ENCODE measurements around the gene CTIF.
A peak's percentile ranks its signal among the peaks of the same experiment; 100 is the strongest.

CTIF gene

GRCh38 chr18:48552130-48552529, 13.3 kb downstream of the CTIF start:
- H3K9ac ChIP-seq (ENCODE audit: low read length in 2 of 2) = no peak overlapping the region
- H3K27me3 ChIP-seq (ENCODE audit: control insufficient read depth in 1 of 2, insufficient read depth in 2 of 2, low read length in 2 of 2) = no peaks in the 10 kb centered on the region
- H3K36me3 ChIP-seq (ENCODE audit: control insufficient read depth in 2 of 2, insufficient read depth in 2 of 2, low read length in 2 of 2) = peaks cover 0 to 4% of the 10 kb centered on the region in 2 donors
- H3K4me1 ChIP-seq (ENCODE audit: control insufficient read depth, insufficient read depth, low read length) = peaks cover 52% of the 10 kb centered on the region
- no peak overlapping the region for H3K4me3 ChIP-seq (ENCODE audit: low read length in 2 of 2)
- H3K9me3 ChIP-seq (ENCODE audit: control insufficient read depth in 2 of 2, low read length in 2 of 2) = no peaks in the 10 kb centered on the region
- no peak overlapping the region for H3K27ac ChIP-seq (ENCODE audit: low read length)

- no peak overlapping the region for H3K4me3 ChIP-seq (ENCODE audit: low read length in 2 of 2)
- no peak overlapping the region for H3K27ac ChIP-seq (ENCODE audit: low read length)
- H3K9me3 ChIP-seq (ENCODE audit: control insufficient read depth in 2 of 2, low read length in 2 of 2) = no peaks in the 10 kb centered on the region
- H3K4me1 ChIP-seq (ENCODE audit: control insufficient read depth, insufficient read depth, low read length) = peaks cover 46% of the 10 kb centered on the region
- H3K9ac ChIP-seq (ENCODE audit: low read length in 2 of 2) = no peak overlapping the region
- H3K27me3 ChIP-seq (ENCODE audit: control insufficient read depth in 1 of 2, insufficient read depth in 2 of 2, low read length in 2 of 2) = no peaks in the 10 kb centered on the region
- peaks cover 0 to 4% of the 10 kb centered on the region in 2 donors for H3K36me3 ChIP-seq (ENCODE audit: control insufficient read depth in 2 of 2, insufficient read depth in 2 of 2, low read length in 2 of 2)
Observed at GRCh38 chr18:48553236-48553635, 14.4 kb downstream of the CTIF start.

- Histone ChIP-seq H3K4me3 (ENCODE audit: low read length in 2 of 2) (no peak overlapping the region), H3K36me3 (ENCODE audit: control insufficient read depth in 2 of 2, insufficient read depth in 2 of 2, low read length in 2 of 2) (peaks cover 0 to 6% of the 10 kb centered on the region in 2 donors), H3K4me1 (ENCODE audit: control insufficient read depth, insufficient read depth, low read length) (peaks cover 38% of the 10 kb centered on the region), H3K27ac (ENCODE audit: low read length) (peak overlapping the region; percentile 31), H3K9ac (ENCODE audit: low read length in 2 of 2) (no peak overlapping the region), H3K9me3 (ENCODE audit: control insufficient read depth in 2 of 2, low read length in 2 of 2) (peaks cover 0 to 4% of the 10 kb centered on the region in 2 donors), H3K27me3 (ENCODE audit: control insufficient read depth in 1 of 2, insufficient read depth in 2 of 2, low read length in 2 of 2) (no peaks in the 10 kb centered on the region)
Observed at GRCh38 chr18:48554610-48555400, 16.0 kb downstream of the CTIF start.

GRCh38 chr18:48555465-48555995, 16.7 kb downstream of the CTIF start:
- H3K9ac ChIP-seq (ENCODE audit: low read length in 2 of 2) = peak overlapping the region in 1 of 2 donors; percentile 18
- H3K4me1 ChIP-seq (ENCODE audit: control insufficient read depth, insufficient read depth, low read length) = peaks cover 35% of the 10 kb centered on the region
- H3K27me3 ChIP-seq (ENCODE audit: control insufficient read depth in 1 of 2, insufficient read depth in 2 of 2, low read length in 2 of 2) = no peaks in the 10 kb centered on the region
- H3K9me3 ChIP-seq (ENCODE audit: control insufficient read depth in 2 of 2, low read length in 2 of 2) = peaks cover 0 to 4% of the 10 kb centered on the region in 2 donors
- peak overlapping the region; percentile 31 for H3K27ac ChIP-seq (ENCODE audit: low read length)
- H3K36me3 ChIP-seq (ENCODE audit: control insufficient read depth in 2 of 2, insufficient read depth in 2 of 2, low read length in 2 of 2) = peaks cover 0 to 6% of the 10 kb centered on the region in 2 donors
- H3K4me3 ChIP-seq (ENCODE audit: low read length in 2 of 2) = no peak overlapping the region

GRCh38 chr18:48557640-48558174, 18.9 kb downstream of the CTIF start:
- Histone ChIP-seq H3K36me3 (ENCODE audit: control insufficient read depth in 2 of 2, insufficient read depth in 2 of 2, low read length in 2 of 2) (peaks cover 0 to 6% of the 10 kb centered on the region in 2 donors), H3K4me1 (ENCODE audit: control insufficient read depth, insufficient read depth, low read length) (peaks cover 42% of the 10 kb centered on the region), H3K9ac (ENCODE audit: low read length in 2 of 2) (no peak overlapping the region), H3K9me3 (ENCODE audit: control insufficient read depth in 2 of 2, low read length in 2 of 2) (peaks cover 0 to 4% of the 10 kb centered on the region in 2 donors), H3K4me3 (ENCODE audit: low read length in 2 of 2) (no peak overlapping the region), H3K27me3 (ENCODE audit: control insufficient read depth in 1 of 2, insufficient read depth in 2 of 2, low read length in 2 of 2) (no peaks in the 10 kb centered on the region), H3K27ac (ENCODE audit: low read length) (peak overlapping the region; percentile 60)

- no peak overlapping the region for H3K27ac ChIP-seq (ENCODE audit: low read length)
- no peak overlapping the region for H3K9ac ChIP-seq (ENCODE audit: low read length in 2 of 2)
- peaks cover 47% of the 10 kb centered on the region for H3K4me1 ChIP-seq (ENCODE audit: control insufficient read depth, insufficient read depth, low read length)
- peaks cover 0 to 6% of the 10 kb centered on the region in 2 donors for H3K36me3 ChIP-seq (ENCODE audit: control insufficient read depth in 2 of 2, insufficient read depth in 2 of 2, low read length in 2 of 2)
- H3K27me3 ChIP-seq (ENCODE audit: control insufficient read depth in 1 of 2, insufficient read depth in 2 of 2, low read length in 2 of 2) = no peaks in the 10 kb centered on the region
- H3K4me3 ChIP-seq (ENCODE audit: low read length in 2 of 2) = no peak overlapping the region
- peaks cover 0 to 4% of the 10 kb centered on the region in 2 donors for H3K9me3 ChIP-seq (ENCODE audit: control insufficient read depth in 2 of 2, low read length in 2 of 2)
Observed at GRCh38 chr18:48558248-48558647, 19.4 kb downstream of the CTIF start.

- Histone ChIP-seq H3K36me3 (ENCODE audit: control insufficient read depth in 2 of 2, insufficient read depth in 2 of 2, low read length in 2 of 2) (peaks cover 0 to 4% of the 10 kb centered on the region in 2 donors), H3K27ac (ENCODE audit: low read length) (no peak overlapping the region), H3K4me3 (ENCODE audit: low read length in 2 of 2) (no peak overlapping the region), H3K9ac (ENCODE audit: low read length in 2 of 2) (no peak overlapping the region), H3K4me1 (ENCODE audit: control insufficient read depth, insufficient read depth, low read length) (peaks cover 31% of the 10 kb centered on the region), H3K27me3 (ENCODE audit: control insufficient read depth in 1 of 2, insufficient read depth in 2 of 2, low read length in 2 of 2) (no peaks in the 10 kb centered on the region), H3K9me3 (ENCODE audit: control insufficient read depth in 2 of 2, low read length in 2 of 2) (peaks cover 0 to 4% of the 10 kb centered on the region in 2 donors)
Observed at GRCh38 chr18:48560491-48560890, 21.7 kb downstream of the CTIF start.

- Histone ChIP-seq H3K9ac (ENCODE audit: low read length in 2 of 2) (no peak overlapping the region), H3K4me1 (ENCODE audit: control insufficient read depth, insufficient read depth, low read length) (peaks cover 21% of the 10 kb centered on the region), H3K27ac (ENCODE audit: low read length) (no peak overlapping the region), H3K27me3 (ENCODE audit: control insufficient read depth in 1 of 2, insufficient read depth in 2 of 2, low read length in 2 of 2) (no peaks in the 10 kb centered on the region), H3K4me3 (ENCODE audit: low read length in 2 of 2) (no peak overlapping the region), H3K36me3 (ENCODE audit: control insufficient read depth in 2 of 2, insufficient read depth in 2 of 2, low read length in 2 of 2) (peaks cover 0 to 2% of the 10 kb centered on the region in 2 donors), H3K9me3 (ENCODE audit: control insufficient read depth in 2 of 2, low read length in 2 of 2) (peaks cover 0 to 4% of the 10 kb centered on the region in 2 donors)
Observed at GRCh38 chr18:48562075-48562474, 23.2 kb downstream of the CTIF start.

- Histone ChIP-seq H3K9me3 (ENCODE audit: control insufficient read depth in 2 of 2, low read length in 2 of 2) (peaks cover 0 to 4% of the 10 kb centered on the region in 2 donors), H3K27ac (ENCODE audit: low read length) (no peak overlapping the region), H3K9ac (ENCODE audit: low read length in 2 of 2) (no peak overlapping the region), H3K27me3 (ENCODE audit: control insufficient read depth in 1 of 2, insufficient read depth in 2 of 2, low read length in 2 of 2) (no peaks in the 10 kb centered on the region), H3K36me3 (ENCODE audit: control insufficient read depth in 2 of 2, insufficient read depth in 2 of 2, low read length in 2 of 2) (peaks cover 0 to 2% of the 10 kb centered on the region in 2 donors), H3K4me1 (ENCODE audit: control insufficient read depth, insufficient read depth, low read length) (peaks cover 18% of the 10 kb centered on the region), H3K4me3 (ENCODE audit: low read length in 2 of 2) (no peak overlapping the region)
Observed at GRCh38 chr18:48563027-48563426, 24.2 kb downstream of the CTIF start.

- H3K9me3 ChIP-seq (ENCODE audit: control insufficient read depth in 2 of 2, low read length in 2 of 2) = peaks cover 0 to 4% of the 10 kb centered on the region in 2 donors
- peaks cover 0 to 2% of the 10 kb centered on the region in 2 donors for H3K36me3 ChIP-seq (ENCODE audit: control insufficient read depth in 2 of 2, insufficient read depth in 2 of 2, low read length in 2 of 2)
- H3K9ac ChIP-seq (ENCODE audit: low read length in 2 of 2) = no peak overlapping the region
- no peak overlapping the region for H3K4me3 ChIP-seq (ENCODE audit: low read length in 2 of 2)
- H3K4me1 ChIP-seq (ENCODE audit: control insufficient read depth, insufficient read depth, low read length) = peaks cover 18% of the 10 kb centered on the region
- H3K27me3 ChIP-seq (ENCODE audit: control insufficient read depth in 1 of 2, insufficient read depth in 2 of 2, low read length in 2 of 2) = no peaks in the 10 kb centered on the region
- no peak overlapping the region for H3K27ac ChIP-seq (ENCODE audit: low read length)
Observed at GRCh38 chr18:48564139-48564538, 25.3 kb downstream of the CTIF start.

- Histone ChIP-seq H3K27me3 (ENCODE audit: control insufficient read depth in 1 of 2, insufficient read depth in 2 of 2, low read length in 2 of 2) (no peaks in the 10 kb centered on the region), H3K4me1 (ENCODE audit: control insufficient read depth, insufficient read depth, low read length) (peaks cover 21% of the 10 kb centered on the region), H3K9me3 (ENCODE audit: control insufficient read depth in 2 of 2, low read length in 2 of 2) (no peaks in the 10 kb centered on the region), H3K27ac (ENCODE audit: low read length) (no peak overlapping the region), H3K36me3 (ENCODE audit: control insufficient read depth in 2 of 2, insufficient read depth in 2 of 2, low read length in 2 of 2) (no peaks in the 10 kb centered on the region), H3K4me3 (ENCODE audit: low read length in 2 of 2) (no peak overlapping the region), H3K9ac (ENCODE audit: low read length in 2 of 2) (no peak overlapping the region)
Observed at GRCh38 chr18:48565105-48565504, 26.3 kb downstream of the CTIF start.

Data from stomach smooth muscle (tissue), 2 donors.